Breast epithelium (tissue), 4 donors: Measurements from ENCODE around the gene FYN. TPM values are rescaled to one million over a fixed set of nuclear protein-coding genes. Genes with fewer than 3 reads are reported as not detected.
A peak's percentile ranks its signal among the peaks of the same experiment; 100 is the strongest.
"Not testable (repeated sequence)": the region's sequence is repeated elsewhere in the genome, so short reads cannot be mapped to it uniquely, and the experiment has no call there.

Experiments
- DNase-seq, 2 donors: peaks; one replicate each; pipeline ENCODE4 v3.0.0-alpha.2; 2019; ENCODE audit warnings: low spot score in 2 of 2
- H3K27ac ChIP-seq, 2 donors: fragments of 200-600 bp; sonication (generic) in 1 of 2; one replicate each; pipeline ENCODE4 v1.5.1; 2016 to 2019; ENCODE audit warnings: mild to moderate bottlenecking in 1 of 2
- H3K27me3 ChIP-seq, 2 donors: fragments of 200-600 bp; sonication (generic) in 1 of 2; one replicate each; pipeline versions ENCODE4 v1.5.1 to v1.6.0; 2017 to 2019; ENCODE audit warnings: control low read depth in 1 of 2, mild to moderate bottlenecking in 1 of 2
- H3K36me3 ChIP-seq: fragments of 200-600 bp; one replicate; pipeline ENCODE4 v1.5.1; 2019
- H3K4me1 ChIP-seq, 2 donors: fragments of 200-600 bp; sonication (generic); one replicate each; pipeline ENCODE4 v1.5.1; 2016 to 2019; ENCODE audit warnings: control low read depth in 1 of 2
- H3K4me3 ChIP-seq, 3 donors: fragments of 200-600 bp; sonication (generic); 1 replicate in 2 of 3; 2 replicates in 1 of 3; pipeline ENCODE4 v1.5.1; 2016 to 2019; ENCODE audit warnings: mild to moderate bottlenecking in 3 of 3, moderate library complexity in 2 of 3
- H3K9me3 ChIP-seq, 2 donors: fragments of 200-600 bp; sonication (generic) in 1 of 2; one replicate each; pipeline ENCODE4 v1.5.1; 2016 to 2019; ENCODE audit warnings: control low read depth in 1 of 2
- CTCF ChIP-seq, 3 donors: fragments of 450-650 bp; IDR thresholded peaks; one replicate each; pipeline ENCODE4 v1.5.1; 2016 to 2017; ENCODE audit warnings: antibody characterized with exemption in 3 of 3, mild to moderate bottlenecking in 3 of 3, moderate library complexity in 3 of 3
- POLR2A ChIP-seq: fragments of 450-650 bp; IDR thresholded peaks from one replicate; pipeline ENCODE4 v1.6.1; 2016; ENCODE audit warnings: antibody characterized with exemption, mild to moderate bottlenecking, moderate library complexity
- POLR2AphosphoS5 ChIP-seq, 3 donors: sonication (generic); formaldehyde crosslinking; IDR thresholded peaks; one replicate each; pipeline ENCODE4 v1.6.1; 2017; ENCODE audit warnings: antibody characterized with exemption in 3 of 3
- intact Hi-C: fragments of 100-400 bp; cut with DNase I; formaldehyde crosslinking; loops from one replicate; pipeline ENCODE4 v1.15.1; 2023; ENCODE audit warnings: low total_unique reads
- total RNA-seq, 3 donors: library from RNA; depleted of rRNA; stranded (reverse); fragments of >200 nt; gene quantifications; one replicate each; pipeline ENCODE4 v1.1.0, GENCODE V29; 2016

The FYN gene
- total RNA-seq, 3 donors from 2014 or later = 44.8 to 209 (median 111) TPM

GRCh38 chr6:111837007-111837406, 36.2 kb downstream of the FYN start:
- no peaks in the 10 kb centered on the region for H3K4me1 ChIP-seq
- no peak overlapping the region for H3K4me3 ChIP-seq
- H3K9me3 ChIP-seq = no peaks in the 10 kb centered on the region
- no peak for TF ChIP-seq POLR2AphosphoS5 (IDR thresholded peaks at IDR 0.05)
- TF ChIP-seq CTCF (IDR thresholded peaks at IDR 0.05) = no peak
- TF ChIP-seq POLR2A = no peak
- no peaks in the 10 kb centered on the region for H3K27me3 ChIP-seq
- H3K36me3 ChIP-seq = no peaks in the 10 kb centered on the region
- H3K27ac ChIP-seq = no peak overlapping the region
- no peak for DNase-seq
- intact Hi-C loops = no loop called here

- TF ChIP-seq POLR2A (no peak), POLR2AphosphoS5 (IDR thresholded peaks at IDR 0.05) (no peak), CTCF (IDR thresholded peaks at IDR 0.05) (no peak)
- intact Hi-C loops = no loop called here
- Histone ChIP-seq H3K9me3 (no peaks in the 10 kb centered on the region), H3K36me3 (no peaks in the 10 kb centered on the region), H3K4me1 (no peaks in the 10 kb centered on the region), H3K27ac (no peak overlapping the region), H3K4me3 (no peak overlapping the region), H3K27me3 (no peaks in the 10 kb centered on the region)
- no peak for DNase-seq
Observed at GRCh38 chr6:111835807-111836206, 37.4 kb downstream of the FYN start.

- H3K4me3 ChIP-seq, H3K27me3 ChIP-seq, DNase-seq, intact Hi-C loops, H3K27ac ChIP-seq, H3K36me3 ChIP-seq, H3K9me3 ChIP-seq, H3K4me1 ChIP-seq: not testable (repeated sequence)
Observed at GRCh38 chr6:111835398-111835797, 37.9 kb downstream of the FYN start.

- no peak overlapping the region for H3K27ac ChIP-seq
- TF ChIP-seq CTCF (IDR thresholded peaks at IDR 0.05) (no peak), POLR2A (no peak), POLR2AphosphoS5 (IDR thresholded peaks at IDR 0.05) (no peak)
- no peaks in the 10 kb centered on the region for H3K4me1 ChIP-seq
- no peak overlapping the region for H3K4me3 ChIP-seq
- no peak for DNase-seq
- H3K27me3 ChIP-seq = no peaks in the 10 kb centered on the region
- H3K9me3 ChIP-seq = no peaks in the 10 kb centered on the region
- intact Hi-C loops = no loop called here
- H3K36me3 ChIP-seq = no peaks in the 10 kb centered on the region
Observed at GRCh38 chr6:111834356-111834755, 38.9 kb downstream of the FYN start.

GRCh38 chr6:111832833-111833418, 40.3 kb downstream of the FYN start:
- H3K36me3 ChIP-seq = no peaks in the 10 kb centered on the region
- H3K9me3 ChIP-seq = no peaks in the 10 kb centered on the region
- no peak for DNase-seq
- no peaks in the 10 kb centered on the region for H3K4me1 ChIP-seq
- TF ChIP-seq POLR2AphosphoS5 (IDR thresholded peaks at IDR 0.05) (no peak), POLR2A (no peak), CTCF (IDR thresholded peaks at IDR 0.05) (no peak)
- H3K27me3 ChIP-seq = no peaks in the 10 kb centered on the region
- H3K27ac ChIP-seq = peak overlapping the region in 1 of 2 donors; percentile 69
- intact Hi-C loops = no loop called here
- no peak overlapping the region for H3K4me3 ChIP-seq

GRCh38 chr6:111831408-111831807, 41.8 kb downstream of the FYN start:
- H3K27me3 ChIP-seq = no peaks in the 10 kb centered on the region
- intact Hi-C loops = no loop called here
- TF ChIP-seq POLR2AphosphoS5 (IDR thresholded peaks at IDR 0.05) (no peak), CTCF (IDR thresholded peaks at IDR 0.05) (no peak), POLR2A (no peak)

More at GRCh38 chr6:111831408-111831807, 41.8 kb downstream of the FYN start:
- H3K36me3 ChIP-seq = no peaks in the 10 kb centered on the region
- DNase-seq = no peak
- no peaks in the 10 kb centered on the region for H3K9me3 ChIP-seq
- no peak overlapping the region for H3K4me3 ChIP-seq
- H3K4me1 ChIP-seq = no peaks in the 10 kb centered on the region
- no peak overlapping the region for H3K27ac ChIP-seq
